Measurements from ENCODE around the gene TAF1C. TPM values are rescaled to one million over a fixed set of nuclear protein-coding genes. Genes with fewer than 3 reads are reported as not detected.

Gene TAF1C
- total and polyA plus RNA-seq, 2 of the 8 experiments (the other 6 are each of a cell fraction or from before 2014, with no cell fraction given), result 44.6 to 63.8 TPM

- TF ChIP-seq CBX8 (IDR thresholded peaks at IDR 0.05; ENCODE audit: borderline replicate concordance, low read depth, low read length) (no peak), EGR1 (IDR thresholded peaks at IDR 0.05; ENCODE audit: borderline replicate concordance, low read depth, low read length) (no peak), SUZ12 (IDR thresholded peaks at IDR 0.05; ENCODE audit: low read length) (no peak), CHD2 (IDR thresholded peaks at IDR 0.05; ENCODE audit: low read length) (no peak), PHF8 (conservative IDR thresholded peaks at IDR 0.05; ENCODE audit: low read depth, low read length) (no peak), GABPA (IDR thresholded peaks at IDR 0.05; ENCODE audit: borderline replicate concordance, insufficient read depth, low read length) (no peak), BACH1 (IDR thresholded peaks at IDR 0.05; ENCODE audit: low read length) (no peak)
- ChIA-PET POLR2A (ENCODE audit: partially characterized antibody) (interaction anchor here (0.8 to 1.2 kb wide), 3 partner anchors 15 to 43 kb away, joined by 3 to 4 read pairs (median 4); partner anchors contain the start of genes DNAAF1 and HSDL1), CTCF (ENCODE audit: partially characterized antibody) (interaction anchor here (0.6 to 1.8 kb wide), 9 partner anchors 9 to 954 kb away, joined by 3 to 8 read pairs (median 4); partner anchors contain the start of genes MBTPS1 and TAF1C)
- Histone ChIP-seq H4K5ac (ENCODE audit: insufficient read length, low read depth, low read length) (no peak overlapping the region), H2BK120ac (replicated peaks; ENCODE audit: low read depth, low read length) (no peak overlapping the region), H2BK15ac (ENCODE audit: low read length) (no peak overlapping the region), H3K36me3 (ENCODE audit: control insufficient read depth in 2 of 4, insufficient read depth in 4 of 4, low read length in 3 of 4) (no peaks in the 10 kb centered on the region), H3K4me1 (replicated peaks in 1 of 4; ENCODE audit: control insufficient read depth in 3 of 4, insufficient read depth in 4 of 4, low read length in 3 of 4) (no peaks in the 10 kb centered on the region), H3K79me1 (ENCODE audit: low read depth, low read length) (no peaks in the 10 kb centered on the region), H3K27ac (ENCODE audit: low read depth, low read length) (no peak overlapping the region), H4K20me1 (replicated peaks in 1 of 2; ENCODE audit: control insufficient read depth in 1 of 2, insufficient read depth in 2 of 2, low read length in 2 of 2) (no peaks in the 10 kb centered on the region), H2BK5ac (ENCODE audit: low read depth, low read length) (no peak overlapping the region), H3K9me3 (ENCODE audit: insufficient read depth in 2 of 2, low read depth in 1 of 2, low read length in 1 of 2) (no peaks in the 10 kb centered on the region), H2BK12ac (ENCODE audit: low read depth, low read length) (no peak overlapping the region), H3K14ac (ENCODE audit: insufficient read length) (no peak overlapping the region), H3K9ac (replicated peaks in 1 of 4; ENCODE audit: extremely low read depth in 1 of 4, low read depth in 3 of 4, low read length in 3 of 4) (no peak overlapping the region), H3K23me2 (ENCODE audit: low read depth, low read length) (no peaks in the 10 kb centered on the region), H3K79me2 (ENCODE audit: control insufficient read depth in 1 of 2, insufficient read depth in 2 of 2, low read length in 2 of 2) (no peaks in the 10 kb centered on the region), H3K27me3 (replicated peaks in 1 of 4; ENCODE audit: control insufficient read depth in 3 of 4, extremely low read depth in 1 of 4, insufficient read depth in 3 of 4, low read length in 3 of 4) (no peaks in the 10 kb centered on the region; a peak in 1 of 7 replicates), H2AK5ac (ENCODE audit: low read depth, low read length) (no peak overlapping the region), H2AFZ (ENCODE audit: low read length) (no peak overlapping the region), H3K18ac (ENCODE audit: extremely low read depth, low read length) (0 out of 2 replicates have a peak overlapping the region, but pooled peaks have one; percentile 7), H4K91ac (replicated peaks; ENCODE audit: insufficient read length, low read length) (no peak overlapping the region), H3K56ac (replicated peaks; ENCODE audit: insufficient read length, low read depth, low read length) (no peak overlapping the region), H3K4ac (replicated peaks; ENCODE audit: insufficient read length, low read depth, low read length) (no peak overlapping the region), H2BK20ac (ENCODE audit: low read length) (no peak overlapping the region), H4K8ac (ENCODE audit: extremely low read depth, insufficient read depth, low read length) (no peak overlapping the region), H3K23ac (ENCODE audit: insufficient read length) (no peak overlapping the region), H3K4me3 (ENCODE audit: extremely low read depth in 1 of 4, insufficient read depth in 2 of 4, low read depth in 3 of 4, low read length in 4 of 4) (no peak overlapping the region), H3K4me2 (ENCODE audit: insufficient read depth in 1 of 2, low read depth in 2 of 2, low read length in 2 of 2) (no peak overlapping the region)
- no peak for FAIRE-seq
- WGBS, 2 experiments (ENCODE audit: extremely low coverage in 1 of 2, insufficient coverage in 1 of 2, insufficient read length in 1 of 2, insufficient replicate concordance in 2 of 2, low coverage in 1 of 2, low lambda C conversion rate in 2 of 2, missing lambda C conversion rate in 1 of 2), result 90% methylated on average over 10 of the region's 10 CpGs; no CpG with 5 or more reads in 1 of the 2 experiments
- no peak for DNase-seq (ENCODE audit: low read depth in 1 of 2, low spot score in 2 of 2)
Observed at GRCh38 chr16:84161037-84161436, 25.8 kb downstream of the TAF1C start.
